Measurements from ENCODE around the gene CCNE1.

Gene CCNE1

GRCh38 chr19:29811125-29812079 is at the start of gene CCNE1:
TSS of gene CCNE1 (plus strand) at chr19:29811991. CDS start at chr19:29812556, 565 bp downstream.
- peak; percentile 40 for FAIRE-seq
- DNase-seq (ENCODE audit: insufficient read length, low spot score) = peak; percentile 84

DNA sequence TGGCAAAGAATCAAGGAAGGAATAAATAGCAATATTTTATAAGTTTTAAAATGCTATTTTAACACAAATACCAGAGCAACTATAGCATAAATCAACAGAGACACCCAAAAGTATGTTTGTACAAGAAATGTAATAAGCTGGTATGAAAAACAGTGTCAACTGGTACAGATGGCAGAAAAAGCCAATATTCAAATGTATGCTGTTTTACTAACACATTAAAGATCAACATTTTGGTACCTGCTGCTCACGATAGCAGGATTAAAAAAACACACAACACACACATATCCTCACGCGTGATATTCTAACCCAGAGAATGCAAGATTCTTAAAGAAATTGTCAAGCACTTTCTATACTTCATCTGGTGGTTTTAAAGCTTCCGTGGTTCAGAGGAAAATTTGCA is 48.6 kb upstream of the CCNE1 start:
- FAIRE-seq = no peak
- DNase-seq (ENCODE audit: insufficient read length, low spot score) = no peak

DNA sequence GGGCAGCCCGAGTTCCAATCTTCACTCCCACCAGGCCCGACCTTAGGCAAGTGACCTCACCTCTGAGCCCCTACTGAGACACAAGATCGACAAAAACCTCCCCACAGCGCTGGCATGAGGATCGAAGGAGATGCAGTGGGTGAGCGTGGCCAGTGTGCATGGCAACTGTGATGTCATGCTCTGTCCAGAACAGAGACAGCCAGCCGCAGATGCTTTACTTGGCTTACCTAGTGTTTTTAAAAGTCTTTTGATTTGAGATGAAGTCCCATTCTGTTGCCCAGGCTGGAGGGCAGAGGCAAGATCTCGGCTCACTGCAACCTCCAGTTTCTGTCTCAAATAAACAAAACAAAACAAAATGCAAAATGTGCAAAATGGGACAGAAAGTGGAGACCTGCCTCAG is 47.4 kb upstream of the CCNE1 start:
- DNase-seq (ENCODE audit: insufficient read length, low spot score) (no peak), FAIRE-seq (no peak)

DNA sequence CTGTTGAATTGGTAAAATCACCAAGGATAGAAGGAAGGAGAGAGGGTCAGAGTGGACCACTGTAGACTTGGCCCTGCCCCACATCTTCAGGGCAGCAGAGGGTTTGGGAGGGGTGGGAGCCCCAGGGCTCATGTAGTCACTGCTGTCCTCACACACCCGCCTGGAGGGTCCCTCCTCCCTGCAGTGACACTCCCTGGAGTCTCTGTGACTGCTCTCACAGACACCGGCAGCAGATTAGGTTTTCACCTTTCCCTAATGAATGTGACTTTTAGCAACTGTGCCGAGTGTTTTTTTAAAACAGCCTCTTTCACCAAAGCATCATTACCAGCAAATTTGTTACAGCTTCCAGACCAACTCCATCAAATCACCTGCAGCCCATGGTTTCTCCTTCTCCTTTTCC is 45.7 kb upstream of the CCNE1 start:
- DNase-seq (ENCODE audit: insufficient read length, low spot score) (no peak), FAIRE-seq (no peak)

DNA sequence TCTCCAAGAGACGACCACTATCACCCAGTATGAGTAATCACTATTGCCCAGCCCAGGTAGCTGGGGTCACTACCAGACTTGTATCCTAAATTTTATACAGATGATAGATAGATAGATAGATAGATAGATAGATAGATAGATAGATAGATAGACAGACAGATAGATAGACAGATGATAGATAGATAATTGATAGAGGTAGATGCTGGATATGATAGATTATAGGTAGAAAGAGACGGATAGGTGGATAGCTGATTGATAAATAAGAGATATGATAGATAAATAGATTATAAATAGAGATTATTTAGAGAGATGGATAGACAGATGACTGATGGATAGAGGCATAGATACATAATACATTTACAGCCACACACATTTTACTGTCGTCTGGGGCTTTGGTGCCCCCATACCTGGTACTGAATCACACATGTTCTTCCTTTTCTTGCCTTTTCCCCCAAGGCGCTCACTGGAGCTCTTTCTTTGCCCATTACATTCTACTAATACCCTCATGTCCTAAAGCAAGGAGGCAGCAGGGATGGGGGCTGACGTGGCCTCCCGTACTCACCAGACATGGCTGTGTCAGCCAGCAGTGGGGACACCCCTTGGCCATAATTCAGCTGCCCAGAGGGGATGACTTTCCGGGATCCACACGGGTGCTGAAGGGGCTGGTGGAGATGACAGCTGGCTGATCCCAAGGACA is 44.6 kb upstream of the CCNE1 start:
- DNase-seq (ENCODE audit: insufficient read length, low spot score) (no peak), FAIRE-seq (no peak)

DNA sequence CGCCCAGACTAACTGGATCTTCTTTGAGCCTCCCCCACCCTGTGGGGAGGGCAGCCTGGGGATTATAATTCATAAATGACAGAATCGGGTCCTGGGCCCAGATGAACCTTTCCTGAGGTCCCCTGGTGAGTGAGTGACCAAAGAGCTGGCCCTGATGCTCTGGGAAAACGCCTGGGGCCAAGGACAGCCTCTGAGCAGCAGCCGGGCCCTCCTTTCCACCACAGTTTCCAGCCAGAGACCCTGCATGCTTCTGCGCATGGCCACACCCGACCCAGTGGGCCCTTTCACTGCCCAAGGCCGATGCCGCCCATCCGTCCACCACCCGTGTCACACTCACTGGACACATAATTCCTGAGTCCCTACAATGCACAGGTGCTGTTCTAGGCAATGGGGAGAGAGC is 43.6 kb upstream of the CCNE1 start:
- DNase-seq (ENCODE audit: insufficient read length, low spot score) (no peak), FAIRE-seq (no peak)

- no peak for DNase-seq (ENCODE audit: insufficient read length, low spot score)
- FAIRE-seq = no peak
Observed at GRCh38 chr19:29769997-29770396, 41.8 kb upstream of the CCNE1 start.

- DNase-seq (ENCODE audit: insufficient read length, low spot score) = no peak
- FAIRE-seq = no peak
Observed at GRCh38 chr19:29770648-29771047, 41.1 kb upstream of the CCNE1 start.

DNA sequence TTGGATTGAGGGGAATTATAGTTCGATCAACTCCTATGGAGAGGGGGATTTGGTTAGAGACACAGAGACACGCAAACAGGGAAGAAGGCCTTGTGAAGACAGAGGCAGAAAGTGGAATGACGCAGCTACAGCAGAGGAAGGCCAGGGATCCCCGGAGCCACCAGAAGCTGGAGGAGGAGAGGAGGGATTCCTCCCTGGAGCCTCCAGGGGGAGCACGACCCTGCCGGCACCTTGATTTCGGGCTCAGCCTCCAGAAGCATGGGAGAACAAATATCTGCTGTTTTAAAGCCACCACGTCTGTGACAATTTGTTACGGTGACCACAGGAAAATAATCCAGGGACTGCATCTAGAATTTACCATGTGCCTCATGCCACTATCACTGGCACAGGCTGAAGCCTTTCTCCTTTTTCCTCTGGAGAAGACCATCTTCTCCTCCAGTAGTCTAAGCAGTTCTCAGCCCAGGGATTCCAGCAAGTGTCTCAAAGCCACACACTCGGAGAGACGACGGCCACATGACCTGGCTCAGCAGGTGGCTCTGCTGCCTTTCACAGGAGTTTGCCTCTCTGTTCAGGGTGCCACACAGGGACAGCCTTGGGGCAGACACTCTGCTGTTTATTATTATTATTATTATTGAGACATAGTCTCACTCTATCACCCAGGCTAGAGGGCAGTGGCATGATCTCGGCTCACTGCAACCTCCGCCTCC is 39.9 kb upstream of the CCNE1 start:
- FAIRE-seq = no peak
- peak; percentile 62 for DNase-seq (ENCODE audit: insufficient read length, low spot score)

DNA sequence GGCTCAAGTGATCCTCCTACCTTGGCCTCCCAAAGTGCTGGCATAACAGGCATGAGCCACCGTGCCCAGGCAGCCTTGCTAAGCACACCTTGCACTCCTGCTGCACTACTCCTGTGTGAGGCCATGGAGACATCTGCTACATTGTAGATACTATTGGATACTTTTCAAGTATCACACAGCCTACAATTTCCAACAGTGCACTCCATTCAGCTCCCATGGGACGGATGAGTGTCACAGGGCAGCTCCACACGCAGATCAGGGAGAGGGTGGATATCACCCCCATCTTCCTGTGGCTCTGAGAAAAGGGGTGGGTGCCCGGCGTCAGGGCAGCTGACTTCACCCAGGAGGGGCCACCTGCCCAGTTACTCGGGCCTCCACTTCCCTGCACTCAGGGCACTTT is 39.1 kb upstream of the CCNE1 start:
- no peak for FAIRE-seq

DNA sequence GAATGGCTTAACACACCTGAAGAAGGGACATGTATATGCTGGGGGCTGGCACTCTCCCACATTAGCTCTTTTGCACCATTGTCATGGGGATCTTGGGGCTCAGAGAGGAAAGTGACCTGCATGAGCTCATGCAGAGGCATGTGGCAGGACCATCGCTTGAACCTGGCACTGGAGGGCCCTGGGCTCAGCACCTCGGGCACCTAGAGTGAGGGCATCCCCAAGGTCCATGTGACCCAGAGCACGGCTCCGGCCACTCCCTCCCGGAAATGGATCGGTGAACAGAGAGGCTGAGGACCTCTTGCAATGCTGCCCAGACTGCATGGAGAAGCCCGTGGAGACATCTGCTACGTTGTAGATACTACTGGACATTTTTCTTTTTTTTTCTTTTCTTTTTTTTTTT is 38.6 kb upstream of the CCNE1 start:
- FAIRE-seq (no peak), DNase-seq (ENCODE audit: insufficient read length, low spot score) (no peak)

More for the DNA sequence above, 39.1 kb upstream of the CCNE1 start:
- no peak for DNase-seq (ENCODE audit: insufficient read length, low spot score)

DNA sequence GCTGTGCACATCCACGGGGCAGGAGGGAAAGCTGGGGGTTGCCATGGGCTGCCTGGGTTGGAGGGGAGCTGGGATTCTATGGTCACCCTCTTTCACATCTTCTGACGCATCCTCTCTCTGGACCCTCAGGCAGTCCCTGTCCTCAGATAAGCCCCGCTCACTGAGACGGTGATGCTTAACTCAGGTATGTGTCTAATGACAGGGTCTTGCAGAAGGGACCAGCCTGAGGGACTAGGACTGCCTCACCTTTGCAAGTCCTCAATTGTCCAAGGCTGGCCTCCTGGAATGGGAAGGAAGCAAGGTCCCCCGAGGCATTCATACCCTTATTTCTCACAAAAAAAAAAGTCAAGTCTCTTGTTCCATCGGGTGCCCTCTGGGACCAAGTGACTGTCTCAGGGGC is 37.7 kb upstream of the CCNE1 start:
- DNase-seq (ENCODE audit: insufficient read length, low spot score) (no peak), FAIRE-seq (no peak)

DNA sequence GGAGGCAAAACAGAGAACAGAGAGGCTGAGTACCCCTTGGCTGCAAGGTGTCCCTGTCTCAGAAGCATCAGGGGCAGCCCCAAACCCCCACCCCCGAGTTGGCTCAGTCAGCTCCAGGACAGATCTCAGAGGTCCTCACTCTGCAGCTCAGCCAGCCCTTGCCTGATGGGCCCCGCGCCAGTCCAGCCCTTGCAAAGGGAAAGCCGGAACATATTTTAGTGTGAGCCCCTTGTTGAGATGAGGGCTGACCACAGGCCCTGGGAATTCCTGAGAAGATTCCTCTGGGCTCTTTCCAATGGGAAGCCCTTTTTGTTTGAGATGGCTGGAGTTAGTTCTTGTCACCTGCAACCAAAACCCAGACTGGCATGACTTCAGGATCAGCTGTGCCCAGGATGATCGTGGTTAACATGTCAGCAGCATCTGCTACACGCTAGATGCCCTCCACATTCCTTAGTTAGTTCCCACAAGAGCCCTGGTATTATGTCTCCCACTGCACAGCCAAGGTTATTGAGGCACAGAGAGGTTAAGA is 33.9 kb upstream of the CCNE1 start:
- FAIRE-seq (no peak), DNase-seq (ENCODE audit: insufficient read length, low spot score) (no peak)

DNA sequence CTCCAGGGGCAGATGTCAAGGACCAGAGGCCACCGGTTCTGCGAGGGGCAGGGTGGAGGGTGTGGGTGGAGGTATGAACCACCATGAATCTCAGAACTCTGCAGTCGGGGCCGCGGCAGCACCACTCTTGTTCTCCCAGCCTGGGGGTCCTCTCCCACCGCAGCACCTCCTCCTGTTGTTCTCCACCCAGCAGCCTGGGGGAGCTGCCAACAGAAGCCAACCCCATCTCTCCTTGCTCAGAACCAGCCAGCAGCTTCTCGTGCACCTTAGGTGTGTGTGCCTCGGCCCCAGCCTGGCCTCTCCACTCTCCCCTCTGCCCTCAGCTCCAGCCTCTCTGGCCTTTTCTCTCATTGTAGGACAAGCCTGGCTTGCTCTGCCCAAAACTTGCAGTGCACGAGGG is 31.9 kb upstream of the CCNE1 start:
- no peak for FAIRE-seq
- DNase-seq (ENCODE audit: insufficient read length, low spot score) = no peak

GRCh38 chr19:29781386-29782259 is 30.2 kb upstream of the CCNE1 start:
- DNase-seq (ENCODE audit: insufficient read length, low spot score) = no peak
- no peak for FAIRE-seq

- no peak for DNase-seq (ENCODE audit: insufficient read length, low spot score)
- no peak for FAIRE-seq
Observed at GRCh38 chr19:29782260-29782580, 29.6 kb upstream of the CCNE1 start.

DNA sequence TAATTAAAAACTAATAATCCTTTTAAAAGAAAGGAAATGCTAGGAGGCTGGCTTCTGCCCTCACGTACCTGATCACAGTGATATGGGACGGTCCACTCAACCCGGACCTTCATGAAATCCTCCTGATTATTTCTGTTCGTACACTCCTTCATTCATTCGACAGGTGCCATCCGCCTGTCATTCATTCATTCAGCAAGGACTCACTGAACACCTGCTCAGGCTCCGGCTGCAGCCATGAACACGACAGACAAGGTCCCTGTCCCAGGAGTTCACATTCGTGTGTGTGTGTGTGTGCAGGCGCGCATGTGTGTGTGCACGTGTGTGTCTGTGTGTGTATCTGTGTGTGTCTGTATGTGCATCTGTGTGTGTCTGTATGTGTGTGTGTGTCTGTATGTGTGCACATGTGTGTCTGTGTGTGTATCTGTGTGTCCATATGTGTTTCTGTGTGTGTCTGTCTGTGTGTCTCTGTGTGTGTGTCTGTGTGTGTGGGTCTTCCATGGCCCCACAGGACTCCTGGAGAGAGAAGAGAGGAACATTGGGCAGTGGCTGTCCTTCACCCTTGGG is 28.1 kb upstream of the CCNE1 start:
- FAIRE-seq = peak; percentile 42

GRCh38 chr19:29784598-29785223 is 27.1 kb upstream of the CCNE1 start:
- FAIRE-seq (no peak), DNase-seq (ENCODE audit: insufficient read length, low spot score) (no peak)

More for the DNA sequence above, 28.1 kb upstream of the CCNE1 start:
- DNase-seq (ENCODE audit: insufficient read length, low spot score) = no peak

DNA sequence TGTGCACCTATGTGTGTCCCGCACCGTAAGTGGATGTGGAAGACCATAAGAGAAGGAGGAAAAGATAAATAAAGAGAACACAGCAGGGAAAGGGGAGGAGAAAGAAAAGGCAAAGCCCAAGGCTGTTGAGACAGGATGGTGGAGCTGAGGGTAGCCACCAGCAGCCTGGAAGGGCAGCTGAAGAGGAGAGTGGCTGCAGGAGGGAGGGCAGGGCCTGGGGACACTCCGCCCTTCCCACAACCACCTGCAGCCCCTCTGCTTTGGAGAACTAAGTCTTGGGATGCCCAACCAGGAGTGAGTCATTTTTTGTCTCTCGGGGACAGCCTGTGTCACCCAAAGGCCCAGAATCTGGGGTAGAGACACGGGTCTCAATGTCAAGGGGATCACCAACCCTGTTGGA is 26.4 kb upstream of the CCNE1 start:
- FAIRE-seq (no peak), DNase-seq (ENCODE audit: insufficient read length, low spot score) (no peak)

Data from HTR-8/SVneo (cell line).